GM12875 (cell line): ENCODE data around the gene HAX1.
A peak's percentile ranks its signal among the peaks of the same experiment; 100 is the strongest.
"Not testable (repeated sequence)": the region's sequence is repeated elsewhere in the genome, so short reads cannot be mapped to it uniquely, and the experiment has no call there.

Experiments used
- H3K4me3 ChIP-seq: one replicate; pipeline ENCODE4 v1.5.1; 2011; ENCODE audit warnings: low read depth, low read length, control low read depth
- TF ChIP-seq, protein P1 (sequence below): IDR thresholded peaks from 2 replicates; pipeline ENCODE4 v1.5.1; 2011; ENCODE audit warnings: low read depth, mild to moderate bottlenecking, control low read depth, inconsistent platforms, low read length, moderate library complexity, borderline replicate concordance; ENCODE audit not compliant: insufficient read depth

The HAX1 gene

DNA sequence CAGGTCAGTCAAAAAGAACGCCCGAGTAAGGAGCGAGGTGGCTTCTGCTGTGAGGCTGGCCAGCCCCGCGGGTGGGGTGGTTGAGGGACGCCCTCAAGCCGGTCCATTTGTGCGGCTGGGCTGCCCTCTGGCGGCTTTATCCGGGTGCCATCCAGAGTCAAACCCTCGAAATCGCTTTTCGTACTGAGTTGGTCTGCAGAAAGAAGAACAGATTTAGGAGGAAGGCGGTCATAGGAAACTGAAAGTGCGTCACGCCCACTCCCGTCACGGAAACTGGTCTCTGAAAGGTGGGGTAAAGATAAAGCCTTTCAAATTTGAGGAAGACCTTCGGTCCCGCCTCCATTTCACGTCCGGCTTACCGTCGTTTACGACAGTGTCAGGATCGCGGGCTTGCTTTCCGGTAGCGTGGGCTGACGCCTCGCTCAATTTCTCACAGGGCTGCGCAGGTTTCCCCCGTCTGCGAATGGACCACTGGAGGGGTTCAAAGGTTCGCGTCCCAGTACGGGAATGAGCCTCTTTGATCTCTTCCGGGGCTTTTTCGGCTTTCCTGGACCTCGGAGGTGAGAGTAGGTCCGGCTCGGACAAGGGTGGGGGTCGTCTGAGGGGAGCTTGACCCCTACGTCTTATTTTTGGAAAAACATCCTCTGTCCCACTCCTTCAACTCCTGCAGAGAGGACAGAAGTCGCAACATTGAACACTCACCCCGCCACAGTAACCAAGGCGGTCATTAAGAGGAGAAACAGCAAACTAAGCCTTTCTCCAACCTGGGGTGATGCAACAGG, at the start of gene HAX1:
HAX1 (plus strand) TSS at position 413 of the 782 bp plus-strand sequence; CDS start at position 508, 95 bp downstream.
- TF ChIP-seq, protein P1, sequence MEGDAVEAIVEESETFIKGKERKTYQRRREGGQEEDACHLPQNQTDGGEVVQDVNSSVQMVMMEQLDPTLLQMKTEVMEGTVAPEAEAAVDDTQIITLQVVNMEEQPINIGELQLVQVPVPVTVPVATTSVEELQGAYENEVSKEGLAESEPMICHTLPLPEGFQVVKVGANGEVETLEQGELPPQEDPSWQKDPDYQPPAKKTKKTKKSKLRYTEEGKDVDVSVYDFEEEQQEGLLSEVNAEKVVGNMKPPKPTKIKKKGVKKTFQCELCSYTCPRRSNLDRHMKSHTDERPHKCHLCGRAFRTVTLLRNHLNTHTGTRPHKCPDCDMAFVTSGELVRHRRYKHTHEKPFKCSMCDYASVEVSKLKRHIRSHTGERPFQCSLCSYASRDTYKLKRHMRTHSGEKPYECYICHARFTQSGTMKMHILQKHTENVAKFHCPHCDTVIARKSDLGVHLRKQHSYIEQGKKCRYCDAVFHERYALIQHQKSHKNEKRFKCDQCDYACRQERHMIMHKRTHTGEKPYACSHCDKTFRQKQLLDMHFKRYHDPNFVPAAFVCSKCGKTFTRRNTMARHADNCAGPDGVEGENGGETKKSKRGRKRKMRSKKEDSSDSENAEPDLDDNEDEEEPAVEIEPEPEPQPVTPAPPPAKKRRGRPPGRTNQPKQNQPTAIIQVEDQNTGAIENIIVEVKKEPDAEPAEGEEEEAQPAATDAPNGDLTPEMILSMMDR, result peak; percentile 79
- H3K4me3 ChIP-seq, result peak within 1 kb of the TSS; percentile 80

DNA sequence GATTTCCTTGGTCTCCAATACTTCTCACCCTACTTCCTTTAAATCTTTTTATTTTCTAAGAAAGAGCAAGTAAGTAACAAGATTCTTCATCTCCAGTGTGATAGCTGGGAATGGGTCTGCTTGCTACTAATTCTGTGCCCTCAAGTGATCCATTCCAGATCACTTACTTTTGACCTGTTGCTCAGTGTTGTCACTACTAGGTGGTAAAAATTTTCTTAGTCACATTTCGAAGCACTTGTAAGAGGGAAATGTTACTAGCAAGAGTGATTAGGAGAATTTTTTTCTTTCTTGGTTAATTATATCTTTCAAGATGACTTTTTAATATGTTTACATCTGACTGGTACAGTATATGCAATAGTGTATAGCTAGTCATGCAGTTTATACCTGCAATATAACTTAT, 49.5 kb upstream of the HAX1 start:
- TF ChIP-seq, protein P1, result no peak
- H3K4me3 ChIP-seq, result no peak overlapping the region

DNA sequence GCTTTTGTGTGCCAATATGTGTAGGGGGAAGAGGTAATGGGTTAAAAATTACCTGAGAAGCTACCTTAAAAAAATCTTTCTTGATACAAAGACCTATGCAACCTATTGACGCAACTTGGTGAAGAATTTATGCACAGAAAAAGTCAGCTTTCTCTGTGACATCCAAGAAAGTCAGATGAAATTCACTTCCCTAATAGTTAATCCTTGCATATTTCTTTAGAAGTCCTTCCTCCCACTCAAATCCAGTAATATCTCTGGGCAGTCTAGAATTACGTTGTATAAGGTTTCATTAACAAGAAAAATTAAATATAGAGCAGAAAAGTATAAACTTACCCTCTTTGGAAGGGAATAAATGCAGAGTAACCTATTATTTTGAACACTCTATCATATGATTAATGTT, 48.8 kb upstream of the HAX1 start:
- H3K4me3 ChIP-seq, result no peak overlapping the region
- TF ChIP-seq, protein P1, result no peak

DNA sequence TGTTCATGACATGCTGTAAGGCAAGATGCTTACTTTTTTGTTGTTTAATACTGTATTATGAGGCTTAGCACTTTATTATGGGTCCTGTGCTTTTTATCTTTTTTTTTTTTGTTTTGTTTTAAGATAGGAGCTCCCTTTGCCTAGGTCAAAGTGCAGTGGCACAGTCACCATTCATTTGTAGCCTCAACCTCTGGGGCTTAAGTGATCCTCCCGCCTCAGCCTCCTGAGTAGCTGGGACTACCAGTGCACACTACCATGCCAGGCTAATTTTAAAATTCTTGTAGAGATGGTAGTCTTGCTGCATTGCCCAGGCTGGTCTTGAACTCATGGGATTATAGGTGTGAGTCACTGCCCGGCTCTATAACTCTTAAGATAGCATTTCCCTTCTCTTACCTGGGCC, 47.1 kb upstream of the HAX1 start:
- no peak overlapping the region for H3K4me3 ChIP-seq
- TF ChIP-seq, protein P1, result no peak

DNA sequence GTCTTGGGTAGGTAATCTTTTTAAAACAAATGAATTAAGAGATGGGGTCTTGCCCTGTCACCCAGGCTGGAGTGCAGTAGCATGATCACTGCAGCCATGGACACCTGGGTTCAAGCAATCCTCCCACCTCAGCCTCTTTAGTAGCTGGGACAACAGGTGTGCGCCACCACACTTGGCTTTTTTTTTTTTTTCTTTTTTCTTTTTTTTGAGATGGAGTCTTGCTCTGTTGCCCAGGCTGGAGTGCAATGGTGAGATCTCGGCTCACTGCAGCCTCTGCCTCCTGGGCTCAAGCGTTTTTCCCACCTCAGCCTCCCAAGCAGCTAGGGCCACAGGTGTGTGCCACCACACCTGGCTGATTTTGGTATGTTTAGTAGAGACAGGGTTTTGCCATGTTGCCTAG, 41.3 kb upstream of the HAX1 start:
- H3K4me3 ChIP-seq, result not testable (repeated sequence)

DNA sequence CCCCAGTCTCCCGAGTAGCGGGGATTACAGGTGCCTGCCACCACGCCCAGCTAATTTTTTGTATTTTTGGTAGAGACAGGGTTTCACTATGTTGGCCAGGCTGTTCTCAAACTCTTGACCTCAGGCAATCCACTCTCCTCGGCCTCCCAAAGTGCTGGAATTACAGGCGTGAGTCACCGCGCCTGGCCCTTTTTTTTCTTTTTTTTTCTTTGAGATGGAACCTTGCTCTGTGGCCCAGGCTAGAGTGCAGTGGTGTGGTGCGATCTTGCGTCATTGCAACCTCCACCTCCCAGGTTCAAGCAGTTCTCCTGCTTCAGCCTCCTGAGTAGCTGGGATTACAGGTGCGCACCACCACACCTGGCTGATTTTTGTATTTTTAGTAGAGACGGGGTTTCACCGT, 39.3 kb upstream of the HAX1 start:
- not testable (repeated sequence) for H3K4me3 ChIP-seq

DNA sequence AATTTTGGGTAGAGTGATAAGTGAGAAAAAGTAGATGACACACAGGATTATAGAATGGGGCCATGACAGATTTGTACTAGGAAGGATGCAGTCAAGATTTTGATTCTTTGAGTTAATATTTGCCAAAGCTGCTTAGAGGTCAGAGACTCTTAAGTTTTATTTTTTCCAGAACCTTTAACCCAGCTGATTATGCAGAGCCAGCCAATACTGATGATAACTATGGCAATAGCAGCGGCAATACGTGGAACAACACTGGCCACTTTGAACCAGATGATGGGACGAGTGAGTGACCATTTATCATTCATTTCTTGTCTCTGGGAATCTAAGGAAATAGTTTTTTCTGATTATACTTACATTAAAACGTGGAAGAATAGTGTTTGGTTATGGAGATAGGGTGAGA, 35.6 kb upstream of the HAX1 start:
- H3K4me3 ChIP-seq, result no peak overlapping the region
- TF ChIP-seq, protein P1, result no peak

DNA sequence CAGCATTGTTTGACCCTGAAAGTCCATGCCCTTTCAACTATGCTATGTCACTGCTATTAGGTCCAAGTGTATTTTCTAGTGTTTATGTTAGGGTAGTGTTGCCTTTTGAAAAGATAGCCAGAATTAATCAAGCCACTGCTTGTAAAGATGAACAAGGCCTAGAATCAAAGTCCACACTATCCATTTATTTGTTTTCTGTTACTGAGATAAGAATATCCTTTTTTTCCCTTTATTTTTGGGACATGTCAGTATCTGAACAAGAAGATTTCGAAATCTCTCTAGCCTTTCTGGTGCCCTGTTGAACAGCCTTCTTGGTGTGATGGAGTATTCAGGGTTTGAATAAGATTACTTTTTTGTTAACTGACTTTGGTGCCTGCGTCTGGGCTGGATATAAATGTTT, 35.0 kb upstream of the HAX1 start:
- TF ChIP-seq, protein P1, result no peak
- H3K4me3 ChIP-seq, result no peak overlapping the region
